Panc1 (cell line): ENCODE data around the gene SHROOM3.

Source experiments
- POLR2AphosphoS5 ChIP-seq: IDR thresholded peaks from 2 replicates; pipeline ENCODE4 v1.6.1; 2012; ENCODE audit warnings: mild to moderate bottlenecking, low read depth, low read length, moderate library complexity
- TF ChIP-seq, protein P1 (sequence below): fragments of 450-650 bp; IDR thresholded peaks from 2 replicates; pipeline ENCODE4 v1.5.1; 2017; ENCODE audit warnings: mild to moderate bottlenecking
- TF ChIP-seq, protein P2 (sequence below), 2 experiments: IDR thresholded peaks; 2 replicates each; pipeline ENCODE4 v1.6.1; 2011 to 2012; ENCODE audit warnings: low read depth in 2 of 2, control low read depth in 1 of 2, low read length in 1 of 2, mild to moderate bottlenecking in 1 of 2, moderate library complexity in 1 of 2; ENCODE audit not compliant: insufficient read depth in 1 of 2

DNA sequence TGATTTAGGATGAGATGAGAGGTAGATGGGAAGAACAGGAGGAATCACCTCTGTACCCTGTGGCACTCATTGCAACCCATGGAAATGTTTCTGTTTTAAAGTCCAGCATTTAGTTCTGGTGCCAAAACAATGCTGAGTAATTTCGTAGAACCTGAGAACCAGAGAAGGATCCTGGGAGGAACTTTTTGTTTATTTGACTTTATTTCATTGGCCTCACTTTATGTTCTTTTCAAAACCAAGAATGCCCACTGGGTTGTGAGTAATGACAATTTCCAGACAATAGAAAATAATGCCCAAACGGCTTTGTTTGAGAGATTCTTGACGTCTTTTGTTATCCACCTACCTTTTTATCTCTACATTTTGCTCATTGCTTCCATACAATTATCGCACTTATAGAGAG lies 111.3 kb downstream of the SHROOM3 start:
- TF ChIP-seq, protein P1, sequence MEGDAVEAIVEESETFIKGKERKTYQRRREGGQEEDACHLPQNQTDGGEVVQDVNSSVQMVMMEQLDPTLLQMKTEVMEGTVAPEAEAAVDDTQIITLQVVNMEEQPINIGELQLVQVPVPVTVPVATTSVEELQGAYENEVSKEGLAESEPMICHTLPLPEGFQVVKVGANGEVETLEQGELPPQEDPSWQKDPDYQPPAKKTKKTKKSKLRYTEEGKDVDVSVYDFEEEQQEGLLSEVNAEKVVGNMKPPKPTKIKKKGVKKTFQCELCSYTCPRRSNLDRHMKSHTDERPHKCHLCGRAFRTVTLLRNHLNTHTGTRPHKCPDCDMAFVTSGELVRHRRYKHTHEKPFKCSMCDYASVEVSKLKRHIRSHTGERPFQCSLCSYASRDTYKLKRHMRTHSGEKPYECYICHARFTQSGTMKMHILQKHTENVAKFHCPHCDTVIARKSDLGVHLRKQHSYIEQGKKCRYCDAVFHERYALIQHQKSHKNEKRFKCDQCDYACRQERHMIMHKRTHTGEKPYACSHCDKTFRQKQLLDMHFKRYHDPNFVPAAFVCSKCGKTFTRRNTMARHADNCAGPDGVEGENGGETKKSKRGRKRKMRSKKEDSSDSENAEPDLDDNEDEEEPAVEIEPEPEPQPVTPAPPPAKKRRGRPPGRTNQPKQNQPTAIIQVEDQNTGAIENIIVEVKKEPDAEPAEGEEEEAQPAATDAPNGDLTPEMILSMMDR: no peak
- no peak for TF ChIP-seq POLR2AphosphoS5
- TF ChIP-seq, protein P2, sequence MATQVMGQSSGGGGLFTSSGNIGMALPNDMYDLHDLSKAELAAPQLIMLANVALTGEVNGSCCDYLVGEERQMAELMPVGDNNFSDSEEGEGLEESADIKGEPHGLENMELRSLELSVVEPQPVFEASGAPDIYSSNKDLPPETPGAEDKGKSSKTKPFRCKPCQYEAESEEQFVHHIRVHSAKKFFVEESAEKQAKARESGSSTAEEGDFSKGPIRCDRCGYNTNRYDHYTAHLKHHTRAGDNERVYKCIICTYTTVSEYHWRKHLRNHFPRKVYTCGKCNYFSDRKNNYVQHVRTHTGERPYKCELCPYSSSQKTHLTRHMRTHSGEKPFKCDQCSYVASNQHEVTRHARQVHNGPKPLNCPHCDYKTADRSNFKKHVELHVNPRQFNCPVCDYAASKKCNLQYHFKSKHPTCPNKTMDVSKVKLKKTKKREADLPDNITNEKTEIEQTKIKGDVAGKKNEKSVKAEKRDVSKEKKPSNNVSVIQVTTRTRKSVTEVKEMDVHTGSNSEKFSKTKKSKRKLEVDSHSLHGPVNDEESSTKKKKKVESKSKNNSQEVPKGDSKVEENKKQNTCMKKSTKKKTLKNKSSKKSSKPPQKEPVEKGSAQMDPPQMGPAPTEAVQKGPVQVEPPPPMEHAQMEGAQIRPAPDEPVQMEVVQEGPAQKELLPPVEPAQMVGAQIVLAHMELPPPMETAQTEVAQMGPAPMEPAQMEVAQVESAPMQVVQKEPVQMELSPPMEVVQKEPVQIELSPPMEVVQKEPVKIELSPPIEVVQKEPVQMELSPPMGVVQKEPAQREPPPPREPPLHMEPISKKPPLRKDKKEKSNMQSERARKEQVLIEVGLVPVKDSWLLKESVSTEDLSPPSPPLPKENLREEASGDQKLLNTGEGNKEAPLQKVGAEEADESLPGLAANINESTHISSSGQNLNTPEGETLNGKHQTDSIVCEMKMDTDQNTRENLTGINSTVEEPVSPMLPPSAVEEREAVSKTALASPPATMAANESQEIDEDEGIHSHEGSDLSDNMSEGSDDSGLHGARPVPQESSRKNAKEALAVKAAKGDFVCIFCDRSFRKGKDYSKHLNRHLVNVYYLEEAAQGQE (IDR thresholded peaks at IDR 0.05; ENCODE audit: insufficient read depth in 1 of 2, low read depth in 2 of 2, low read length in 1 of 2): no peak
